Astrocyte of the spinal cord (primary cell): Measurements from ENCODE around the gene RBMS1.
"Not testable (repeated sequence)": the region's sequence is repeated elsewhere in the genome, so short reads cannot be mapped to it uniquely, and the experiment has no call there.

Experiments used
- DNase-seq: peaks from one replicate; pipeline ENCODE4 v3.0.0; 2011; ENCODE audit warnings: low read depth, low spot score
- H3K4me3 ChIP-seq: 2 replicates; pipeline ENCODE4 v1.5.1; 2011; ENCODE audit warnings: low read depth, mild to moderate bottlenecking, low read length, moderate library complexity
- in situ Hi-C: cut with HindIII; loops from 2 replicates; pipeline ENCODE4 v1.10.0; 2017; ENCODE audit warnings: low sequenced_read_pairs
- TF ChIP-seq, protein P1 (sequence below): IDR thresholded peaks from 2 replicates; pipeline ENCODE4 v1.5.1; 2012; ENCODE audit warnings: low read depth, mild to moderate bottlenecking, low read length, inconsistent platforms

The RBMS1 gene

DNA sequence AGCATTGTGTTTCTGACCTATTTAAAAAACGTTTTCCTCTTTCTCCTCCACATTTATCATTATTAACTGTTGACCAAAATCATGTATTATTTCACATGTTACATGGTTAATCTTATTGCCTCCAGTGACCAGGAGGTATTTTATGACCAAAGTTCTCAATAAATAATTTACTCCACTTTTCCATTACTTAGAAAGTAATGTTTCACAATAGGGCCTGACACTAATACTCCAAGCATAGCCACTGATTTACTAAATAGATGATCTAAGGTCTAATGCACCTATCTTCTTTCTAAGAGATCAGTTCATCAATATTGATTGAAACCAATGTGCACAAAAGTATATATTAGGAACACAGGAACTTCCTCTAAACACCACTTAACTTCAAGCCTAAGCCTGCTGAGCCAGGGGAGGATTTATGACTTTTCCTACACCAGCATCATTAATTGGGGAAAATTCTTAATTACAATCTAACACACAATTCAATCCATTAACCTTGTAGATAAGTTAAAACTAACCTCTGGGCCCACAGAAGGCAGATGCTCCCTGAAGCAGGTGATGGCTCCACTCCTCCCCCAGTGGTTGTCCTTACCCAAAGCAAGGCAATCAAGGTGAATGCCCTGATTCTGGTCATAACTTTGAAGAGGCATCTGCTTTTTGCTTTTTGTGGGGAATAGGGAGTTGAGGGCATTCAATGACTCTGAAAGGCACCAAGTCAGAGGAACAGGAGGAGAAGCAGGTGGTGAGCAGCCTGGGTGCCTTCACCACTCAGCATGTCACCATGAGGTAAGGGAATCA is 33.9 kb downstream of the RBMS1 start:
- in situ Hi-C loops, result no loop called here
- no peak overlapping the region for H3K4me3 ChIP-seq
- TF ChIP-seq, protein P1, sequence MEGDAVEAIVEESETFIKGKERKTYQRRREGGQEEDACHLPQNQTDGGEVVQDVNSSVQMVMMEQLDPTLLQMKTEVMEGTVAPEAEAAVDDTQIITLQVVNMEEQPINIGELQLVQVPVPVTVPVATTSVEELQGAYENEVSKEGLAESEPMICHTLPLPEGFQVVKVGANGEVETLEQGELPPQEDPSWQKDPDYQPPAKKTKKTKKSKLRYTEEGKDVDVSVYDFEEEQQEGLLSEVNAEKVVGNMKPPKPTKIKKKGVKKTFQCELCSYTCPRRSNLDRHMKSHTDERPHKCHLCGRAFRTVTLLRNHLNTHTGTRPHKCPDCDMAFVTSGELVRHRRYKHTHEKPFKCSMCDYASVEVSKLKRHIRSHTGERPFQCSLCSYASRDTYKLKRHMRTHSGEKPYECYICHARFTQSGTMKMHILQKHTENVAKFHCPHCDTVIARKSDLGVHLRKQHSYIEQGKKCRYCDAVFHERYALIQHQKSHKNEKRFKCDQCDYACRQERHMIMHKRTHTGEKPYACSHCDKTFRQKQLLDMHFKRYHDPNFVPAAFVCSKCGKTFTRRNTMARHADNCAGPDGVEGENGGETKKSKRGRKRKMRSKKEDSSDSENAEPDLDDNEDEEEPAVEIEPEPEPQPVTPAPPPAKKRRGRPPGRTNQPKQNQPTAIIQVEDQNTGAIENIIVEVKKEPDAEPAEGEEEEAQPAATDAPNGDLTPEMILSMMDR, result no peak
- DNase-seq, result no peak

DNA sequence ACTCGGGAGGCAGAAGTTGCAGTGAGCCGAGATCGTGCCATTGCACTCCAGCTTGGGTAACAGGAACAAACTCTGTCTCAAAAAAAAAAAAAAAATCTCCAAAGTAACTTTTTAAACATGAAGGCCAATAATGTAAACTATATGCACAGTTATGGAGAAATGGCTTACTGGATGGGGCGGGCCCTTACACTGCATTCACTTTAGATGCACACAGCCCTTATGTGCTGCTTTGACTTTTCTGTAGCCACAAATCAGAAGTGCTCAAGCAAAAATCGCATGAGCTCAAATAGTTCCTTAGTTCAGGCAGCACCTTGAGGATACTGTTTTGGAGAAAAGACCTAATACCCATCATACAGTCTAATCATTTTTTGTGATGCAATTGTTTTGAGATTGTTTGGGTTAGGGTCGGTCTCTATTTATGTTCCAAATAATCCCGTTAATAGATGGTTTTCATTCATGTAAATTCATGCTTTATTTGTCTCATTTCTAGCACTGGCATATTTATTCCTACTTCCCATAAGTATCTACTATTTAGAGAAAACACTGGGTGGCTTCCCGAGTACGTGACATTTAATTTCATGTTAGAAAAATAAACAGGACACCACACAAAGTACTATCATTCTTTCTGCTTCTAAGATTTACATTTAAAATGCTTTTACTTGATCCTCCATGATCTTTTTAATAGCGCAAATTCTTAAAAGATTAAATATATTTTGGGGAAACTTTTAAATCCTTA is 34.7 kb downstream of the RBMS1 start:
- TF ChIP-seq, protein P1, result no peak
- no peak overlapping the region for H3K4me3 ChIP-seq
- in situ Hi-C loops, result no loop called here
- DNase-seq, result no peak

DNA sequence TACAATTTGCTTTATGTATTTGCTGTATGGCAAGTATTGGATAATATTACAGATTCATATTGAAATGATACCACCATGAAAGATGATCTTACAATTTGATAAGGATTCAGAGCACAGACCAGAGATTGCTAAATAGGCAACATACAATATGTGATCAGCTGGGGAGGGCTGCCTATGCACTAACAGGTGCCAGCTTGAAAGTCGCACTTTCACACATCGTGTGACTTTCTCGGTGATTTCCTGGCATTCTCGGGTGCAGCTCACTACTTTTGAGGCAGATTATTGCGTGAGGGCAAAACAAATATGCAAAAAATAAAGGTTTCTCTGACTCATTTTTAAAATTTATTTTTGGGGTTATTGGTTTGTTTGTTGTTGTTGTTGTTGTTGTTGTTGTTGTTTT is 36.0 kb downstream of the RBMS1 start:
- DNase-seq, result no peak
- in situ Hi-C loops, result no loop called here
- H3K4me3 ChIP-seq, result no peak overlapping the region
- TF ChIP-seq, protein P1, result no peak

DNA sequence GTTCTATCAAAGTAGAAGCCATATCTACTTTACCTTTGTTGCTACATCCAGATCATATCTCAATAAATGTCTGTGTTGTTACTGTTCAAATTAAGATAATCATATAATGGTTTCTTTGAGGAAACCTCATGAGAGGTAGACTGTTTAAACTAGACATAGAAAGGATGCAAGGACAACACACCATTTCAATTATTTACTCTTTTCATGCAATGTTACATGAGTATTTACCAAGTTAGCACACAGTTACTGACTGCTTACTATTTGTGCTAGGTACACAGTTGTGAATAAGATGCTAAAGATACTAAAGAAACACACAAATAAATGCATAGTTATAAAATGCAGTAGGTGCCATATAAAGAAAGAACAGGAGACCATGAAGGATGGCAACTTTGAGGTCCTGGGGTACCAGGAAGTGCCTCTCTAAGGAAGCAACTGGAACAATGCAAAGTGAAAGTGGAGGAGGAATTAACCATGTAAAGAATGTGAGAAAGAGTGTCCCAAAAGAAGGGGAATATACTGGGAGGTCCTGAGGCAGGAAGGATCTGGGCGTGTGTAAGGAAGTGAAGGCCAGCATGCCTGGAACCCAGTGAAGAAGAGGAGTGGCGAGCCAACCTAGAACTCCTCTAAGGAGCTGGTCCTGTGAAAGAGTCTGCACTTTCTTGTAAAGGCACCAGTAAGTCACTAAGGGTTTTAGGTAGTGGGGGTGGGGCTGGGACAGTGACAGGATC is 39.4 kb downstream of the RBMS1 start:
- in situ Hi-C loops, result no loop called here
- H3K4me3 ChIP-seq, result no peak overlapping the region
- DNase-seq, result no peak
- TF ChIP-seq, protein P1, result no peak

DNA sequence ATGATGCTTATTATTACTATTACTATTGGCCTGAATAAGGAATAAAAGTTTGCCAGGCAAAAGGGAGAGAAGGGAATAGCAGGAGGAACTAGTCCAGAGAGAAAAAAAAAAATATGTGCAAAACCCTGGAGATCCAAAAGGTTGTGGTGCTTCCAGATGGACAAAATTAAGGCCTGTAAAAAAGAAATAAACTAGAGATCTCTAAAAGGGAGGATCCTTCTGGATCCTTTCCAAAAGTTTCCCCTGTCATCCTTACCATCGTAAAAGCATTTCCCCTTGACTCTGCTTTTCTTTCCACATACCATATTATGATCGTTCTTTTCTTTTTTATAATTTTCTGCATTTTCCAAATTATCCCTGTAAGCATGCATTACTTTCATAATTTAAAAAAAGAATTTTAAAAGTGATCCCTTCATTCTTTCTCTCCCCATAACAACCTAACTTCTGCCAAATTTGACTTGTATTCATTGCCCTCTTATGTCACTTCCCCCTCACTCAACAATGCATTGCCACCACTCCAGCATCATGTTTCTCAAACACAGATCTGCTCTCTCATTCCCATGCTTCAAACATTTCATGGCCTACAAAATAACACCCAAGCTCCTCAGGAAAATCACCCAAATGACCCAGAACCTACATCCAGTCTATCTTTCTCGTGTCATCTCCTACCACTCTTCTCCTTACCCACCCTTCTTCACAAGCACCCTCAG is 40.3 kb downstream of the RBMS1 start:
- H3K4me3 ChIP-seq, result no peak overlapping the region
- DNase-seq, result no peak
- TF ChIP-seq, protein P1, result no peak
- in situ Hi-C loops, result no loop called here

DNA sequence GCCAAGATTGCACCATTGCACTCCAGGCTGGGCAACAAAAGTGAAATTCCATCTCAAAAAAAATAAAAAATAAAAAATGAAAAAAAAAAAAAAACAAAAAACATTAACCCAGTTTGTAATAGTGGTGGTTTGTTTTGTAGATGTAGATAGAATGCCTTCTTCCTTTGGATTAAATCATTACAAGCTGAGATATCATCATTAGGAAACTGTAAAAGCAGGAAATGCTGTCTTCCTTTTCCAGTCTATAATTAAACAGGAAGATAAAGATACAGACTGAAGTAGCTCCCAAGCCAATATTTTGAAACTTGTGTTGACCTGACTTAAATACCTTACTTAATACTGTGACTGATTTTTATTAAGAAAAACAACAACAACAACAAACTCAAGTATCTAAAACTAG is 43.1 kb downstream of the RBMS1 start:
- TF ChIP-seq, protein P1, result no peak
- no peak overlapping the region for H3K4me3 ChIP-seq
- in situ Hi-C loops, result no loop called here
- DNase-seq, result no peak

DNA sequence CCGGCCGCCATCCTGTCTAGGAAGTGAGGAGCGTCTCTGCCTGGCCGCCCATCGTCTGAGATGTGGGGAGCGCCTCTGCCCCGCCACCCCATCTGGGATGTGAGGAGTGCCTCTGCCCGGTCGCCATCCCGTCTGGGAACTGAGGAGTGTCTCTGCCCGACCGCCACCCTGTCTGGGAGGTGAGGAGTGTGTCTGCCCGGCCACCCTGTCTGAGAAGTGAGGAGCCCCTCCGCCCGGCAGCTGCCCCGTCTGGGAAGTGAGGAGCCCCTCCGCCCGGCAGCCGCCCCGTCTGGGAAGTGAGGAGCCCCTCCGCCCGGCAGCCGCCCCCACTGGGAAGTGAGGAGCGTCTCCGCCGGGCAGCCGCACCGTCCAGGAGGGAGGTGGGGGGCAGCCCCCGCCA is 44.8 kb downstream of the RBMS1 start:
- in situ Hi-C loops, DNase-seq, H3K4me3 ChIP-seq: not testable (repeated sequence)
